PC-3 (cell line): ENCODE data around the gene TGFBR3L. TPM values are rescaled to one million over a fixed set of nuclear protein-coding genes. Genes with fewer than 3 reads are reported as not detected.
"Not testable (repeated sequence)": the region's sequence is repeated elsewhere in the genome, so short reads cannot be mapped to it uniquely, and the experiment has no call there.

Experiments used
- ATAC-seq: fragments of 200-7000 bp; cut with Tn5 transposase; 2 replicates; pipeline ENCODE4 v1.9.1; 2020; ENCODE audit warnings: mild to moderate bottlenecking, moderate library complexity
- BruUV-seq: library from RNA; stranded (reverse); fragments of 400-500 nt; replicated peaks from 2 replicates; lab custom pipeline; 2021; lab: Mats Ljungman, UMichigan
- CTCF ChIA-PET: fragments of 300-600 bp; sonication (Branson Sonifier 250); formaldehyde crosslinking; loops from one replicate; lab custom pipeline; 2022; ENCODE audit warnings: antibody characterized with exemption; lab: Charles Lee
- POLR2A ChIA-PET: fragments of 300-600 bp; sonication (Branson Sonifier 250); formaldehyde crosslinking; loops from one replicate; lab custom pipeline; 2022; ENCODE audit warnings: antibody characterized with exemption; ENCODE audit not compliant: unreplicated experiment; lab: Charles Lee
- DNase-seq: peaks from one replicate; pipeline ENCODE4 v3.0.0-alpha.2; 2015
- H2AFZ ChIP-seq: fragments of 300-600 bp; sonication (generic); 2 replicates; pipeline ENCODE4 v1.6.0; 2016; ENCODE audit warnings: antibody characterized with exemption, low read length
- H3F3A ChIP-seq: fragments of 300-600 bp; sonication (generic); one replicate; pipeline ENCODE4 v1.6.0; 2017; ENCODE audit warnings: antibody characterized with exemption, low read length, control low read depth, mild to moderate bottlenecking; ENCODE audit not compliant: unreplicated experiment
- H3K27ac ChIP-seq: fragments of 300-600 bp; sonication (generic); 2 replicates; pipeline ENCODE4 v1.5.1; 2016; ENCODE audit warnings: mild to moderate bottlenecking, low read length
- H3K27me3 ChIP-seq: fragments of 300-600 bp; sonication (generic); 2 replicates; pipeline ENCODE4 v1.6.1; 2016; ENCODE audit warnings: low read length, mixed read lengths
- H3K36me3 ChIP-seq: fragments of 300-600 bp; sonication (generic); 2 replicates; pipeline ENCODE4 v1.6.1; 2016; ENCODE audit warnings: low read depth, mixed run types, low read length, mixed read lengths
- H3K4me1 ChIP-seq: fragments of 300-600 bp; sonication (generic); 2 replicates; pipeline ENCODE4 v1.5.1; 2016; ENCODE audit warnings: low read length; ENCODE audit not compliant: insufficient read depth
- H3K4me2 ChIP-seq: fragments of 300-600 bp; sonication (generic); 2 replicates; pipeline ENCODE4 v1.6.0; 2016; ENCODE audit warnings: low read length
- H3K4me3 ChIP-seq: fragments of 300-600 bp; sonication (generic); 2 replicates; pipeline ENCODE4 v1.5.1; 2016; ENCODE audit warnings: mild to moderate bottlenecking, low read length, mixed read lengths
- H3K79me2 ChIP-seq: fragments of 300-600 bp; sonication (generic); 2 replicates; pipeline ENCODE4 v1.6.1; 2017; ENCODE audit warnings: low read length, mixed read lengths
- H3K9ac ChIP-seq: fragments of 300-600 bp; sonication (generic); 2 replicates; pipeline ENCODE4 v1.6.0; 2016; ENCODE audit warnings: mild to moderate bottlenecking, low read length
- H3K9me2 ChIP-seq: fragments of 300-600 bp; sonication (generic); replicated peaks from 2 replicates; pipeline ENCODE4 v1.6.1; 2016; ENCODE audit warnings: mixed run types, low read length, mixed read lengths
- H3K9me3 ChIP-seq: fragments of 300-600 bp; sonication (generic); 2 replicates; pipeline ENCODE4 v1.6.1; 2016; ENCODE audit warnings: low read length, mixed read lengths
- H4K20me1 ChIP-seq: fragments of 300-600 bp; sonication (generic); 2 replicates; pipeline ENCODE4 v1.6.1; 2016; ENCODE audit warnings: low read length, mixed read lengths
- EZH2 ChIP-seq: fragments of 300-600 bp; sonication (generic); IDR thresholded peaks from one replicate; pipeline ENCODE4 v1.6.1; 2017; ENCODE audit warnings: antibody characterized with exemption, mild to moderate bottlenecking, low read length; ENCODE audit not compliant: unreplicated experiment
- EZH2phosphoT487 ChIP-seq: fragments of 300-600 bp; sonication (generic); IDR thresholded peaks from 2 replicates; pipeline ENCODE4 v1.6.1; 2018; ENCODE audit warnings: mild to moderate bottlenecking, antibody characterized with exemption, low read length, borderline replicate concordance
- intact Hi-C: fragments of 100-400 bp; cut with micrococcal nuclease; formaldehyde crosslinking; loops from 2 replicates; pipeline ENCODE4 v1.9.0; 2023
- total RNA-seq: library from RNA; depleted of rRNA; stranded (reverse); fragments of >200 nt; gene quantifications from 2 replicates; pipeline ENCODE4 v1.2.3, GENCODE V29; 2014
- TF ChIP-seq, protein P1 (sequence below): fragments of 300-600 bp; sonication (generic); conservative IDR thresholded peaks from 2 replicates; pipeline ENCODE4 v1.5.1; 2017; ENCODE audit warnings: antibody characterized with exemption, low read depth, mild to moderate bottlenecking, low read length

The TGFBR3L gene
- total RNA-seq, 1 experiment from 2014 or later, result 10.5 TPM

DNA sequence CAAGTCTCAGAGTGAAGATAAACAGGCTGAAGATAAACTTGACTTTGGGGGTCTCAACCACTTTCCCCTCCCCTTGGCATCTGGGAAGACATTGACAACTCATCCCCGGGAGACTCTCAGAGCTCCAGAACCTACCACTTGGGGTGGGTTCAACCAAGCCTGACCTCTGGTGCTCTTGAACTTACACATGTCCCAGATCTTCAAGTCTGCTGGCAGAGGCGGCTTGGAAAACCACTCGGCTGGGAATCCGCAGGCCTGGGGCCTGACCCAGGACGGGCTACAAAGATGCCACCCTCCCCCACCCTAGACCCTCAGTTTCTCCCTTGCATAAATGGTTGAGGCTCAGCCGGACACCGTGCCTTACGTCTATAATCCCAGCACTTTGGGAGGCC lies 25.8 kb upstream of the TGFBR3L start:
- Histone ChIP-seq H3K36me3 (0 out of 2 replicates have a peak, but pooled peaks cover 2% of the 10 kb centered on the region), H4K20me1 (no peaks in the 10 kb centered on the region), H3K79me2 (peaks cover 46% of the 10 kb centered on the region), H3K9ac (peak overlapping the region; percentile 90), H3K4me3 (peak overlapping the region; percentile 90), H3K27ac (peak overlapping the region; percentile 7; the same call in 1 of the 2 replicates), H3K4me2 (peak overlapping the region; percentile 95), H3K9me2 (no peaks in the 10 kb centered on the region), H3F3A (no peaks in the 10 kb centered on the region), H3K27me3 (no peaks in the 10 kb centered on the region), H3K9me3 (no peaks in the 10 kb centered on the region), H3K4me1 (peaks cover 17% of the 10 kb centered on the region), H2AFZ (peak overlapping the region; percentile 89)
- POLR2A ChIA-PET, result interaction anchor here (0.6 kb wide), 2 partner anchors 15 to 30 kb away, joined by 3 to 4 read pairs; partner anchors contain the start of gene MAP2K7
- TSS peak; percentile 84 for BruUV-seq
- intact Hi-C loops, result loop anchor here (2.0 kb wide), 1 partner anchor 14 kb away; the partner anchor contains the start of gene MAP2K7
- DNase-seq, result no peak
- TF ChIP-seq, protein P1, sequence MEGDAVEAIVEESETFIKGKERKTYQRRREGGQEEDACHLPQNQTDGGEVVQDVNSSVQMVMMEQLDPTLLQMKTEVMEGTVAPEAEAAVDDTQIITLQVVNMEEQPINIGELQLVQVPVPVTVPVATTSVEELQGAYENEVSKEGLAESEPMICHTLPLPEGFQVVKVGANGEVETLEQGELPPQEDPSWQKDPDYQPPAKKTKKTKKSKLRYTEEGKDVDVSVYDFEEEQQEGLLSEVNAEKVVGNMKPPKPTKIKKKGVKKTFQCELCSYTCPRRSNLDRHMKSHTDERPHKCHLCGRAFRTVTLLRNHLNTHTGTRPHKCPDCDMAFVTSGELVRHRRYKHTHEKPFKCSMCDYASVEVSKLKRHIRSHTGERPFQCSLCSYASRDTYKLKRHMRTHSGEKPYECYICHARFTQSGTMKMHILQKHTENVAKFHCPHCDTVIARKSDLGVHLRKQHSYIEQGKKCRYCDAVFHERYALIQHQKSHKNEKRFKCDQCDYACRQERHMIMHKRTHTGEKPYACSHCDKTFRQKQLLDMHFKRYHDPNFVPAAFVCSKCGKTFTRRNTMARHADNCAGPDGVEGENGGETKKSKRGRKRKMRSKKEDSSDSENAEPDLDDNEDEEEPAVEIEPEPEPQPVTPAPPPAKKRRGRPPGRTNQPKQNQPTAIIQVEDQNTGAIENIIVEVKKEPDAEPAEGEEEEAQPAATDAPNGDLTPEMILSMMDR, result no peak
- TF ChIP-seq EZH2, result no peak
- ATAC-seq, result peak; percentile 6; the same call in 1 of the 2 replicates
- CTCF ChIA-PET, result interaction anchor here (2.1 kb wide), 1 partner anchor 19 kb away, joined by 13 read pairs; no protein-coding TSS in a partner anchor

DNA sequence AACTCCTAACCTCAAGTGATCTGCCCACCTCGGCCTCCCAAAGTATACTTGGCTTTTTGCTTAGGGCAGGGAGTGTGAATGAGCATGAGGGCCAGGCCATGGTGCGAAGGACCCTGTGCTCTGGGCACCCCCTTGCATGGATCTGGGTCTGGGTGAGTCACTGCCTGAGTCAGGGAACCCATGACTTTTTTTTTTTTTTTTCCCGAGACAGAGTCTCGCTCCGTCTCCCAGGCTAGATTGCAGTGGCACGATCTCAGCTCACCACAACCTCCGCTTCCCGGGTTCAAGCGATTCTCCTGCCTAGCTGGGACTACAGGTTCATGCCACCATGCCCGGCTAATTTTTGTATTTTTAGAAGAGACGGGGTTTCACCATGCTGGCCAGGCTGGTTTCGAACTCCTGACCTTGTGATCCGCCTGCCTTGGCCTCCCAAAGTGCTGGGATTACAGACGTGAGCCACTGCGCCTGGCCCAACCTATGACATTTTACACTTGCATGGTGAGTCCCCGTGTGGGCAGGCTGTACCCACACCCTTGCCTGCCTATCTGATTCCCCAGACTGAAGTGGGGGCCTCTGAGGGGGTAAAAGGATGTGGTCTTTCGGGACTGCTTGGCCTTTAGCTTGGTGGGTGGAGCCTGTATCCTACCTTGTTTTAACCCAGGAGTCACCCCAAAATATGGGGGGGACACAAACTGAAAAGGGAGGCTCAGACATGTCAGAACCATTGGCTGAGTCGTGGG lies 21.1 kb upstream of the TGFBR3L start:
- Histone ChIP-seq H3K79me2 (peaks cover 48% of the 10 kb centered on the region), H3K4me1 (peaks cover 30% of the 10 kb centered on the region), H3K36me3 (peaks cover 12% of the 10 kb centered on the region; the same call in 1 of the 2 replicates), H3K27ac (peak overlapping the region; percentile 16; the same call in 1 of the 2 replicates)
- POLR2A ChIA-PET, H3F3A ChIP-seq, BruUV-seq, H3K4me2 ChIP-seq, intact Hi-C loops, H3K27me3 ChIP-seq, H3K9me2 ChIP-seq, H2AFZ ChIP-seq, CTCF ChIA-PET, H3K9ac ChIP-seq, H3K9me3 ChIP-seq, H4K20me1 ChIP-seq, H3K4me3 ChIP-seq: not testable (repeated sequence)
- peak; percentile 6; the same call in 1 of the 2 replicates for ATAC-seq
- peak; percentile 30 for DNase-seq

DNA sequence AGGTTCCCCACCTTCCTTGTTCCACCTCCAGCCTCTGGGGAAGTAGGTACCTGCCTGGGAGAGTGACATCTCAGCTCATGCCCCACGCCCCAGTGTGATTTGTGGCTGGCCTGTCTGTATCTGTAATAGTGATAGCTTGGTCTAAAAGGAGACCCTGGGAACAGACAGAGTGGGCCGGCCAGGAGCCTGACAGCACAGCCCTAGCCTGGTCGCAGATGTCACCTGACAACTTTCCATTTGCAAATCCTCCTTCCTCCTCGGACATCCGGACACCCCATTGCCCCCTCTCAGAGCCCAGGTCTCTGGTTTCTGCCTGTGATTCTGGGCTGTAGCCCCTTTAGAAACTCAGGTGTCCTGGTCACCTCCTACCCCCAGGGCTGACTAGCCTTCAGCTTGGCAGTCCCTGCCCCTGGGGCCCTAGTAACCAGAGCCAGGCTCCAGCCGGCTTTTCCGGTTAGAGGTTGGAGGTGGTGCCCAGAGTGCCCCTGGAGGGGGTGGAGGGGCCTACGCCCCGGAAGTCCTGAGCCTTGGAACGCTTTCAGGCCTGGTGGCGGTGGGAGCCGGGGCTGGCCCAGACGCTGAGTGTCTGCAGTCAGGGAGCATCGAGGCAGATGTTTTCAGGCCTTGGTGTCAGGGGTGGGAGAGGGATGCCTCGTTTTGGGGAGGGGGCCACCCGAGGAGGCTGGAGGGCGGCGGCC lies 19.9 kb upstream of the TGFBR3L start:
- no peaks in the 10 kb centered on the region for H3K27me3 ChIP-seq
- H3K36me3 ChIP-seq, result peaks cover 19% of the 10 kb centered on the region
- no peak overlapping the region for H3K27ac ChIP-seq
- peaks cover 22% of the 10 kb centered on the region for H3K4me1 ChIP-seq
- peak overlapping the region; percentile 25 for H3K4me2 ChIP-seq
- no peak overlapping the region for H3K9ac ChIP-seq
- H3K9me3 ChIP-seq, result no peaks in the 10 kb centered on the region
- peaks cover 36% of the 10 kb centered on the region for H3K79me2 ChIP-seq
- no peak for TF ChIP-seq EZH2phosphoT487
- TF ChIP-seq, protein P1, result no peak
- no peak for TF ChIP-seq EZH2
- no peak overlapping the region for H2AFZ ChIP-seq
- H4K20me1 ChIP-seq, result no peaks in the 10 kb centered on the region
- intact Hi-C loops, result no loop called here
- ChIA-PET CTCF (no interaction called here), POLR2A (interaction anchor here (0.5 kb wide), 1 partner anchor 25 kb away, joined by 3 read pairs; the partner anchor contains the start of gene SNAPC2)
- peak; percentile 58 for ATAC-seq
- no TSS peak for BruUV-seq
- no peak overlapping the region for H3K4me3 ChIP-seq
- H3K9me2 ChIP-seq, result no peaks in the 10 kb centered on the region
- peak; percentile 68 for DNase-seq
- H3F3A ChIP-seq, result no peaks in the 10 kb centered on the region
